ENCODE results near the gene RETREG1. TPM values are rescaled to one million over a fixed set of nuclear protein-coding genes. Genes with fewer than 3 reads are reported as not detected.

Gene RETREG1
- total and polyA plus RNA-seq, 2 donors (not counting 3 experiments of a cell fraction or from before 2014, with no cell fraction given): 0.46 TPM; not detected in 1

- DNase-seq (ENCODE audit: low read depth, low spot score): no peak
- H3K4me2 ChIP-seq (ENCODE audit: insufficient read depth, low read length): no peak overlapping the region
- intact Hi-C loops (cut with micrococcal nuclease): no loop called here
- H3K79me2 ChIP-seq (ENCODE audit: control insufficient read depth, insufficient read depth, low read length): no peaks in the 10 kb centered on the region
- peaks cover 0 to 2% of the 10 kb centered on the region in 2 experiments for H3K27me3 ChIP-seq (ENCODE audit: control insufficient read depth in 2 of 2, insufficient read depth in 2 of 2, low read length in 2 of 2)
- H3K27ac ChIP-seq (ENCODE audit: insufficient read depth, low read depth, low read length): no peak overlapping the region
- H3K9me3 ChIP-seq (replicated peaks; ENCODE audit: control insufficient read depth, insufficient read depth, low read length): no peaks in the 10 kb centered on the region
- H2AFZ ChIP-seq (ENCODE audit: low read depth, low read length): no peak overlapping the region
- POLR2A ChIA-PET: no interaction called here
- H3K9me1 ChIP-seq (replicated peaks; ENCODE audit: control insufficient read depth, extremely low read depth, insufficient read depth, low read length): no peaks in the 10 kb centered on the region
- H3K4me1 ChIP-seq (ENCODE audit: control insufficient read depth, extremely low read depth, insufficient read depth, low read length): no peaks in the 10 kb centered on the region
- H3K9ac ChIP-seq (replicated peaks; ENCODE audit: extremely low read depth, insufficient read depth, low read length): no peak overlapping the region
- no peaks in the 10 kb centered on the region for H3K36me3 ChIP-seq (ENCODE audit: control insufficient read depth in 2 of 2, extremely low read depth in 1 of 2, insufficient read depth in 2 of 2, low read length in 2 of 2)
- dilution Hi-C loops (cut with MboI; ENCODE audit: extremely low pct_ligation_motif_present, low sequenced_read_pairs): no loop called here
- TF ChIP-seq CTCF (IDR thresholded peaks at IDR 0.05; ENCODE audit: extremely low read depth in 1 of 2, insufficient read depth in 1 of 2, low read depth in 1 of 2, low read length in 2 of 2): no peak
- no peak for TF ChIP-seq POLR2AphosphoS5 (IDR thresholded peaks at IDR 0.05; ENCODE audit: insufficient read depth, low read depth, low read length)
- BruUV-seq (replicated peaks): no TSS peak
- CTCF ChIA-PET: interaction anchor here (3.6 kb wide), 1 partner anchor 12 kb away, joined by 17 read pairs; no protein-coding TSS in a partner anchor
- no peaks in the 10 kb centered on the region for H4K20me1 ChIP-seq (replicated peaks; ENCODE audit: control insufficient read depth, extremely low read depth, insufficient read depth, low read length)
- no peak overlapping the region for H3K4me3 ChIP-seq (replicated peaks in 1 of 3; ENCODE audit: insufficient read depth in 1 of 3, low read depth in 1 of 3, low read length in 3 of 3)
- no peak for FAIRE-seq
These were observed 52.4 kb downstream of the RETREG1 start for GRCh38 chr5:16564248-16564867.

GRCh38 chr5:16563686-16564085, 53.1 kb downstream of the RETREG1 start:
- H3K79me2 ChIP-seq (ENCODE audit: control insufficient read depth, insufficient read depth, low read length): no peaks in the 10 kb centered on the region
- FAIRE-seq (no peak), DNase-seq (ENCODE audit: low read depth, low spot score) (no peak)
- no peak overlapping the region for H3K9ac ChIP-seq (replicated peaks; ENCODE audit: extremely low read depth, insufficient read depth, low read length)
- no peak overlapping the region for H3K27ac ChIP-seq (ENCODE audit: insufficient read depth, low read depth, low read length)
- peaks cover 0 to 2% of the 10 kb centered on the region in 2 experiments for H3K27me3 ChIP-seq (ENCODE audit: control insufficient read depth in 2 of 2, insufficient read depth in 2 of 2, low read length in 2 of 2)
- no peaks in the 10 kb centered on the region for H3K9me1 ChIP-seq (replicated peaks; ENCODE audit: control insufficient read depth, extremely low read depth, insufficient read depth, low read length)
- no peaks in the 10 kb centered on the region for H3K9me3 ChIP-seq (replicated peaks; ENCODE audit: control insufficient read depth, insufficient read depth, low read length)
- no peaks in the 10 kb centered on the region for H3K4me1 ChIP-seq (ENCODE audit: control insufficient read depth, extremely low read depth, insufficient read depth, low read length)
- ChIA-PET CTCF (interaction anchor here (1.0 to 3.6 kb wide), 3 partner anchors 8 to 13 kb away, joined by 3 to 17 read pairs (median 3); no protein-coding TSS in a partner anchor), POLR2A (no interaction called here)
- BruUV-seq (replicated peaks): no TSS peak
- no peaks in the 10 kb centered on the region for H3K36me3 ChIP-seq (ENCODE audit: control insufficient read depth in 2 of 2, extremely low read depth in 1 of 2, insufficient read depth in 2 of 2, low read length in 2 of 2)
- TF ChIP-seq POLR2AphosphoS5 (IDR thresholded peaks at IDR 0.05; ENCODE audit: insufficient read depth, low read depth, low read length) (no peak), FOS (IDR thresholded peaks at IDR 0.05; ENCODE audit: borderline replicate concordance, insufficient read depth, low read length) (no peak), GATA2 (IDR thresholded peaks at IDR 0.05; ENCODE audit: insufficient read depth, insufficient read length, low read depth, low read length) (no peak), MYC (IDR thresholded peaks at IDR 0.05; ENCODE audit: low read depth, low read length) (no peak), CTCF (IDR thresholded peaks at IDR 0.05; ENCODE audit: extremely low read depth in 1 of 2, insufficient read depth in 1 of 2, low read depth in 1 of 2, low read length in 2 of 2) (no peak), JUN (IDR thresholded peaks at IDR 0.05; ENCODE audit: borderline replicate concordance, insufficient read depth, insufficient read length, low read depth) (no peak), EZH2 (IDR thresholded peaks at IDR 0.05; ENCODE audit: borderline replicate concordance, low read depth, low read length, severe bottlenecking) (no peak), POLR2A (IDR thresholded peaks at IDR 0.05; ENCODE audit: low read depth, low read length) (no peak), MAX (IDR thresholded peaks at IDR 0.05; ENCODE audit: insufficient read depth, insufficient read length) (no peak)
- H4K20me1 ChIP-seq (replicated peaks; ENCODE audit: control insufficient read depth, extremely low read depth, insufficient read depth, low read length): no peaks in the 10 kb centered on the region
- dilution Hi-C loops (cut with MboI; ENCODE audit: extremely low pct_ligation_motif_present, low sequenced_read_pairs) (no loop called here), intact Hi-C loops (cut with micrococcal nuclease) (no loop called here)
- no peak overlapping the region for H2AFZ ChIP-seq (ENCODE audit: low read depth, low read length)
- H3K4me2 ChIP-seq (ENCODE audit: insufficient read depth, low read length): no peak overlapping the region
- no peak overlapping the region for H3K4me3 ChIP-seq (replicated peaks in 1 of 3; ENCODE audit: insufficient read depth in 1 of 3, low read depth in 1 of 3, low read length in 3 of 3)
